ENCODE data around the gene FNDC1.

FNDC1 gene

DNA sequence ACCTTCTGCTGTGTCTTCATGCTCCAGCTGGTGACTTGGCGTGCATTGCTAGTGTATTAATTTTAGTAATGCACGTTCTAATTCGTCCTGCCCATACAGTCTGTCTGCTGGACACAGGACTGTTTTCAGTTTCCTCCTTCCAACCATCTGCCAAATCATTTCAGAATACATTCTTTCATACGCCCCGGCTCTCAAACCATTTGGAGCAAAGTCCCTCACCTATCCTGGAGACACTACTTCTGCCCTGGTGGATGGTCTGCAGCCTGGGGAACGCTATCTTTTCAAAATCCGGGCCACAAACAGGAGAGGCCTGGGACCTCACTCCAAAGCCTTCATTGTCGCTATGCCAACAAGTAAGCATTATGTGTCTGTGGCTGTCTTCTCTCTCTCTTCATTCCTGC is 60.5 kb downstream of the FNDC1 start:
- no peak overlapping the region for H3K9ac ChIP-seq
- no peak overlapping the region for H2AFZ ChIP-seq (ENCODE audit: low read depth)
- H3K4me3 ChIP-seq (IDR thresholded peaks at IDR 0.05; ENCODE audit: insufficient read depth, low read depth, low read length) = no peak overlapping the region
- H3K79me2 ChIP-seq (ENCODE audit: insufficient read depth, low read depth) = no peaks in the 10 kb centered on the region
- H3K36me3 ChIP-seq (ENCODE audit: insufficient read depth) = no peaks in the 10 kb centered on the region
- H3K27me3 ChIP-seq (ENCODE audit: insufficient read depth, low read depth) = no peaks in the 10 kb centered on the region
- TF ChIP-seq, protein P1, sequence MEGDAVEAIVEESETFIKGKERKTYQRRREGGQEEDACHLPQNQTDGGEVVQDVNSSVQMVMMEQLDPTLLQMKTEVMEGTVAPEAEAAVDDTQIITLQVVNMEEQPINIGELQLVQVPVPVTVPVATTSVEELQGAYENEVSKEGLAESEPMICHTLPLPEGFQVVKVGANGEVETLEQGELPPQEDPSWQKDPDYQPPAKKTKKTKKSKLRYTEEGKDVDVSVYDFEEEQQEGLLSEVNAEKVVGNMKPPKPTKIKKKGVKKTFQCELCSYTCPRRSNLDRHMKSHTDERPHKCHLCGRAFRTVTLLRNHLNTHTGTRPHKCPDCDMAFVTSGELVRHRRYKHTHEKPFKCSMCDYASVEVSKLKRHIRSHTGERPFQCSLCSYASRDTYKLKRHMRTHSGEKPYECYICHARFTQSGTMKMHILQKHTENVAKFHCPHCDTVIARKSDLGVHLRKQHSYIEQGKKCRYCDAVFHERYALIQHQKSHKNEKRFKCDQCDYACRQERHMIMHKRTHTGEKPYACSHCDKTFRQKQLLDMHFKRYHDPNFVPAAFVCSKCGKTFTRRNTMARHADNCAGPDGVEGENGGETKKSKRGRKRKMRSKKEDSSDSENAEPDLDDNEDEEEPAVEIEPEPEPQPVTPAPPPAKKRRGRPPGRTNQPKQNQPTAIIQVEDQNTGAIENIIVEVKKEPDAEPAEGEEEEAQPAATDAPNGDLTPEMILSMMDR (conservative IDR thresholded peaks at IDR 0.05; ENCODE audit: low read depth, low read length) = no peak
- no peak overlapping the region for H3K4me2 ChIP-seq
- H4K20me1 ChIP-seq (ENCODE audit: insufficient read depth) = no peaks in the 10 kb centered on the region
- no peak overlapping the region for H3K27ac ChIP-seq
- no peaks in the 10 kb centered on the region for H3K4me1 ChIP-seq (ENCODE audit: low read depth, poor library complexity, severe bottlenecking)

DNA sequence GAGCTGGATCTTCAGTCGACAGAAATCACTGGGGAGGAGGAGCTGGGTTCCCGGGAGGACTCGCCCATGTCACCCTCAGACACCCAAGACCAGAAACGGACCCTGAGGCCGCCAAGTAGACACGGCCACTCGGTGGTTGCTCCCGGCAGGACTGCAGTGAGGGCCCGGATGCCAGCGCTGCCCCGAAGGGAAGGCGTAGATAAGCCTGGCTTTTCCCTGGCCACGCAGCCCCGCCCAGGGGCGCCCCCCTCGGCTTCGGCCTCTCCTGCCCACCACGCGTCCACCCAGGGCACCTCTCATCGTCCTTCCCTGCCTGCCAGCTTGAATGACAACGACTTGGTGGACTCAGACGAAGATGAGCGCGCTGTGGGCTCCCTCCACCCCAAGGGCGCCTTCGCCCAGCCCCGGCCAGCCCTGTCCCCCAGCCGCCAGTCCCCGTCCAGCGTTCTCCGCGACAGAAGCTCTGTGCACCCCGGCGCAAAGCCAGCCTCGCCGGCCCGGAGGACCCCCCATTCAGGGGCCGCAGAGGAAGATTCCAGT is 63.0 kb downstream of the FNDC1 start:
- no peaks in the 10 kb centered on the region for H4K20me1 ChIP-seq (ENCODE audit: insufficient read depth)
- H3K27ac ChIP-seq = no peak overlapping the region
- no peak overlapping the region for H3K4me2 ChIP-seq
- H3K4me3 ChIP-seq (IDR thresholded peaks at IDR 0.05; ENCODE audit: insufficient read depth, low read depth, low read length) = no peak overlapping the region
- TF ChIP-seq, protein P1 (conservative IDR thresholded peaks at IDR 0.05; ENCODE audit: low read depth, low read length) = no peak
- no peak overlapping the region for H3K9ac ChIP-seq
- no peaks in the 10 kb centered on the region for H3K36me3 ChIP-seq (ENCODE audit: insufficient read depth)
- H3K79me2 ChIP-seq (ENCODE audit: insufficient read depth, low read depth) = no peaks in the 10 kb centered on the region
- no peak overlapping the region for H2AFZ ChIP-seq (ENCODE audit: low read depth)
- no peaks in the 10 kb centered on the region for H3K4me1 ChIP-seq (ENCODE audit: low read depth, poor library complexity, severe bottlenecking)
- H3K27me3 ChIP-seq (ENCODE audit: insufficient read depth, low read depth) = no peaks in the 10 kb centered on the region

DNA sequence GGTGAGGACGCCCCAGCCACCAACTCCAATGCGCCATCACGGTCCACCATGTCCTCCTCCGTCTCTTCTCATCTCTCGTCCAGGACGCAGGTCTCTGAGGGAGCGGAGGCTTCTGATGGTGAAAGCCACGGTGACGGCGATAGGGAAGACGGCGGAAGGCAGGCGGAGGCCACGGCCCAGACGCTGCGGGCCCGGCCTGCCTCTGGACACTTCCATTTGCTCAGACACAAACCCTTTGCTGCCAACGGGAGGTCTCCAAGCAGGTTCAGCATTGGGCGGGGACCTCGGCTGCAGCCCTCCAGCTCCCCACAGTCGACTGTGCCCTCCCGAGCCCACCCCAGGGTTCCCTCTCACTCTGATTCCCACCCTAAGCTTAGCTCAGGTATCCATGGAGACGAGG is 63.6 kb downstream of the FNDC1 start:
- no peak overlapping the region for H2AFZ ChIP-seq (ENCODE audit: low read depth)
- H3K9ac ChIP-seq = no peak overlapping the region
- no peak overlapping the region for H3K27ac ChIP-seq
- no peaks in the 10 kb centered on the region for H3K79me2 ChIP-seq (ENCODE audit: insufficient read depth, low read depth)
- H3K36me3 ChIP-seq (ENCODE audit: insufficient read depth) = no peaks in the 10 kb centered on the region
- H3K27me3 ChIP-seq (ENCODE audit: insufficient read depth, low read depth) = no peaks in the 10 kb centered on the region
- no peaks in the 10 kb centered on the region for H3K4me1 ChIP-seq (ENCODE audit: low read depth, poor library complexity, severe bottlenecking)
- H3K4me2 ChIP-seq = no peak overlapping the region
- H4K20me1 ChIP-seq (ENCODE audit: insufficient read depth) = no peaks in the 10 kb centered on the region
- no peak overlapping the region for H3K4me3 ChIP-seq (IDR thresholded peaks at IDR 0.05; ENCODE audit: insufficient read depth, low read depth, low read length)
- TF ChIP-seq, protein P1 (conservative IDR thresholded peaks at IDR 0.05; ENCODE audit: low read depth, low read length) = no peak

DNA sequence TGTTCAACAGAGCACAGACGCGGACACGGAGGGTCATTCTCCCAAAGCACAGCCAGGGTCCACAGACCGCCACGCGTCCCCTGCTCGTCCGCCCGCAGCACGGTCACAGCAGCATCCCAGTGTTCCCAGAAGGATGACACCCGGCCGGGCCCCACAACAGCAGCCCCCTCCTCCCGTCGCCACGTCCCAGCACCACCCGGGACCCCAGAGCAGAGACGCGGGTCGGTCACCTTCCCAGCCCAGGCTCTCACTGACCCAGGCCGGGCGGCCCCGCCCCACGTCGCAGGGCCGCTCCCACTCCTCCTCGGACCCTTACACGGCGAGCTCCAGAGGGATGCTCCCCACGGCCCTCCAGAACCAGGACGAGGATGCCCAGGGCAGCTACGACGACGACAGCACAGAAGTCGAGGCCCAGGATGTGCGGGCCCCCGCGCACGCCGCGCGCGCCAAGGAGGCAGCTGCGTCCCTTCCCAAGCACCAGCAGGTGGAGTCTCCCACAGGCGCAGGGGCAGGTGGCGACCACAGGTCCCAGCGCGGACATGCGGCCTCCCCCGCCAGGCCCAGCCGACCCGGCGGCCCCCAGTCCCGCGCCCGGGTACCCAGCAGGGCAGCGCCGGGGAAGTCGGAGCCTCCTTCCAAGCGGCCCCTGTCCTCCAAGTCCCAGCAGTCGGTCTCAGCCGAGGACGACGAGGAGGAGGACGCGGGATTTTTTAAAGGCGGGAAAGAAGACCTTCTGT is 64.3 kb downstream of the FNDC1 start:
- Histone ChIP-seq H4K20me1 (ENCODE audit: insufficient read depth) (no peaks in the 10 kb centered on the region), H3K27me3 (ENCODE audit: insufficient read depth, low read depth) (no peaks in the 10 kb centered on the region), H3K4me2 (no peak overlapping the region), H3K4me1 (ENCODE audit: low read depth, poor library complexity, severe bottlenecking) (no peaks in the 10 kb centered on the region), H3K79me2 (ENCODE audit: insufficient read depth, low read depth) (no peaks in the 10 kb centered on the region), H3K36me3 (ENCODE audit: insufficient read depth) (no peaks in the 10 kb centered on the region), H3K27ac (no peak overlapping the region), H2AFZ (ENCODE audit: low read depth) (no peak overlapping the region), H3K9ac (no peak overlapping the region), H3K4me3 (IDR thresholded peaks at IDR 0.05; ENCODE audit: insufficient read depth, low read depth, low read length) (no peak overlapping the region)
- TF ChIP-seq, protein P1 (conservative IDR thresholded peaks at IDR 0.05; ENCODE audit: low read depth, low read length) = no peak

Measured in KMS-11 (cell line).